ENCODE measurements around the gene STT3B. TPM values are rescaled to one million over a fixed set of nuclear protein-coding genes. Genes with fewer than 3 reads are reported as not detected.

Gene STT3B
- total RNA-seq, 1 donor from 2014 or later, result 181 TPM

DNA sequence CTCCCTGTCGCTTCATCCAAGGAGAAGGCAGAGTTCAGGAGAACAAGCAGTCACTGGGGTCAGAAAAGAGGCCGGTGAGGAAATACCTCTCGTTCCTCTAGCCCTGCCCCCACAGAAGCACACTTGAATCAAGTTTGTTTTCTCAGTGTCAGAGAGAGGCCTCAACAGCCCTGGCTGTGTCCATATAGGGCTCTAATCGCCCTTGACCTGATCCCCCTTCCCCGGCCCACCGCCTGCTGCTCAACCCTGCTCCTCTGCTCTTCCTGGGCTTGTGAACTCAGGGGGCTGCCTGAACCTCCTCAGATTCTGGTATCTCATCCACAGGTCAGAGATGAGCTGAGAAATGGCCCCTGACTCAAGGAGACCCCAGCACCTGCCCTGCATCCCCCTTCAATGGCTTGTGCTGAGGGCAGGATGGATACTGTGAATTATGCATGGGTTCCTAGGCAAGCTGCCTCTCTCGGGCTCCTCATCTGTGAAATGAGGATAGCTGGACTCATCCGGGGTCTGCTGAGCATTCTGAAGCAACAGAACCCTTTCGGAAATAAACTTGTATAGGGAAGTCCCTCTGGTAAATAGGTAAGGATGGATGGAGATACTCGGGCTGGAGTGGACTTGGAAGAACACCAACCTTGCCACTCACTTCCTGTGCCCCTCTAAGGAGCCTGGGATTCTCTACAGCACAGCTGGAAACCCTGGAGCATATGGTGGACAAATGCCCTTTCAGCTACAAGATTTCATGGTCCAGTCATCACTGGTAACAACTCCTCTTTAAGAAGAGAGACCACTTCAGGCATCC, 147.5 kb downstream of the STT3B start:
- intact Hi-C loops (cut with micrococcal nuclease), result no loop called here

Measured in T-helper 1 cell treated with Interleukin-12 subunit alpha and Interleukin-12 subunit beta and Interleukin-4 antibody, amounts not matched to agents 30 ng/mL and 1 ng/mL, for 36 hours (primary cell).